Uterus (tissue), 4 donors: ENCODE data around the gene PSEN1. TPM values are rescaled to one million over a fixed set of nuclear protein-coding genes. Genes with fewer than 3 reads are reported as not detected.

Experiments
- DNase-seq, 2 donors: peaks; one replicate each; pipeline ENCODE4 v3.0.0-alpha.2; 2019 to 2020
- H3K27ac ChIP-seq, 2 donors: fragments of 200-600 bp; sonication (generic); 1 replicate in 1 of 2; 2 replicates in 1 of 2; pipeline ENCODE4 v1.5.1; 2016 to 2018
- H3K27me3 ChIP-seq, 2 donors: fragments of 200-600 bp; sonication (generic); one replicate each; pipeline ENCODE4 v1.5.1; 2018 to 2019; ENCODE audit warnings: control low read depth in 1 of 2
- H3K36me3 ChIP-seq, 2 donors: fragments of 200-600 bp; sonication (generic); one replicate each; pipeline ENCODE4 v1.5.1; 2019; ENCODE audit warnings: control low read depth in 1 of 2
- H3K4me1 ChIP-seq, 2 donors: fragments of 200-600 bp; sonication (generic); one replicate each; pipeline ENCODE4 v1.5.1; 2018 to 2019; ENCODE audit warnings: control low read depth in 1 of 2
- H3K4me3 ChIP-seq, 2 donors: fragments of 200-600 bp; sonication (generic); 1 replicate in 1 of 2; 2 replicates in 1 of 2; pipeline ENCODE4 v1.5.1; 2018 to 2019; ENCODE audit warnings: mild to moderate bottlenecking in 1 of 2
- H3K9me3 ChIP-seq, 2 donors: fragments of 200-600 bp; sonication (generic); one replicate each; pipeline ENCODE4 v1.5.1; 2019; ENCODE audit warnings: control low read depth in 1 of 2
- POLR2A ChIP-seq, 2 donors: fragments of 450-650 bp; IDR thresholded peaks; one replicate each; pipeline ENCODE4 v1.6.1; 2016; ENCODE audit warnings: antibody characterized with exemption in 2 of 2, mild to moderate bottlenecking in 1 of 2, moderate library complexity in 1 of 2
- intact Hi-C: fragments of 100-400 bp; cut with DNase I; formaldehyde crosslinking; loops from one replicate; pipeline ENCODE4 v1.15.1; 2023; ENCODE audit warnings: low total_unique reads
- total RNA-seq, 4 donors: library from RNA; depleted of rRNA in 3 of 4; stranded (reverse); fragments of >200 nt in 3 of 4; gene quantifications; one replicate each; pipeline versions ENCODE4 v1.1.0 to v1.2.4, GENCODE V29; 2014 to 2023
- TF ChIP-seq, protein P1 (sequence below), 4 experiments: fragments of 200-600 bp in 2 of 4; fragments of 450-650 bp in 2 of 4; sonication (generic) in 2 of 4; IDR thresholded peaks; one replicate each; pipeline ENCODE4 v1.5.1; 2016 to 2019; ENCODE audit warnings: antibody characterized with exemption in 4 of 4, mild to moderate bottlenecking in 2 of 4, moderate library complexity in 1 of 4
- donor health status: DM: yes; HTN: yes; CAD: no.

Gene PSEN1
- total RNA-seq, 4 donors from 2014 or later, result 38.8 to 129 (median 67.8) TPM

GRCh38 chr14:73255693-73256225 lies 119.5 kb downstream of the PSEN1 start:
- intact Hi-C loops, result no loop called here
- H3K9me3 ChIP-seq, result no peaks in the 10 kb centered on the region
- H3K27me3 ChIP-seq, result no peaks in the 10 kb centered on the region
- TF ChIP-seq POLR2A (IDR thresholded peaks at IDR 0.05), result no peak
- TF ChIP-seq, protein P1, sequence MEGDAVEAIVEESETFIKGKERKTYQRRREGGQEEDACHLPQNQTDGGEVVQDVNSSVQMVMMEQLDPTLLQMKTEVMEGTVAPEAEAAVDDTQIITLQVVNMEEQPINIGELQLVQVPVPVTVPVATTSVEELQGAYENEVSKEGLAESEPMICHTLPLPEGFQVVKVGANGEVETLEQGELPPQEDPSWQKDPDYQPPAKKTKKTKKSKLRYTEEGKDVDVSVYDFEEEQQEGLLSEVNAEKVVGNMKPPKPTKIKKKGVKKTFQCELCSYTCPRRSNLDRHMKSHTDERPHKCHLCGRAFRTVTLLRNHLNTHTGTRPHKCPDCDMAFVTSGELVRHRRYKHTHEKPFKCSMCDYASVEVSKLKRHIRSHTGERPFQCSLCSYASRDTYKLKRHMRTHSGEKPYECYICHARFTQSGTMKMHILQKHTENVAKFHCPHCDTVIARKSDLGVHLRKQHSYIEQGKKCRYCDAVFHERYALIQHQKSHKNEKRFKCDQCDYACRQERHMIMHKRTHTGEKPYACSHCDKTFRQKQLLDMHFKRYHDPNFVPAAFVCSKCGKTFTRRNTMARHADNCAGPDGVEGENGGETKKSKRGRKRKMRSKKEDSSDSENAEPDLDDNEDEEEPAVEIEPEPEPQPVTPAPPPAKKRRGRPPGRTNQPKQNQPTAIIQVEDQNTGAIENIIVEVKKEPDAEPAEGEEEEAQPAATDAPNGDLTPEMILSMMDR (IDR thresholded peaks at IDR 0.05), result no peak
- H3K4me3 ChIP-seq, result no peak overlapping the region
- no peaks in the 10 kb centered on the region for H3K4me1 ChIP-seq
- DNase-seq, result no peak
- H3K27ac ChIP-seq, result no peak overlapping the region
- no peaks in the 10 kb centered on the region for H3K36me3 ChIP-seq

DNA sequence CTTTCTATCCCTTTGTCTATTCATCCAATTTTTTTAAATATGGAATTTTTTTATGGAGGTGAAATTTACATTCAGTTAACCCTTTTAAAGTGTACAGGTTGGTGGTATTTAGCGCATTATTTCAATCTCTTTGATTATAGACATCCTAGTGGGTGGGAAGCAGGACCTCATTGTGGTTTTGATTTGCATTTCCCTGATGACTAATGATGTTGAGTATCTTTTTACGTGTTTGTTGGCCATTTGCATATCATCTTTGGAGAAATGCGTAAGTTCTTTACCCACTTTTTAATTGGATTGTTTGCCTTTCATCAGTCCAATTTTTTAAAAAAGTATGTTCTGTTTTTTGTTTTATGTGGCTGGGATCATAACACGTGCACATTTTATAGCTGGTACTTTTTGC lies 121.8 kb downstream of the PSEN1 start:
- TF ChIP-seq, protein P1 (IDR thresholded peaks at IDR 0.05), result no peak
- no peak for TF ChIP-seq POLR2A (IDR thresholded peaks at IDR 0.05)
- no peaks in the 10 kb centered on the region for H3K9me3 ChIP-seq
- no peaks in the 10 kb centered on the region for H3K27me3 ChIP-seq
- intact Hi-C loops, result no loop called here
- H3K36me3 ChIP-seq, result no peaks in the 10 kb centered on the region
- DNase-seq, result no peak
- H3K4me1 ChIP-seq, result no peaks in the 10 kb centered on the region
- H3K4me3 ChIP-seq, result no peak overlapping the region
- no peak overlapping the region for H3K27ac ChIP-seq

GRCh38 chr14:73258845-73259611 lies 122.7 kb downstream of the PSEN1 start:
- H3K27ac ChIP-seq, result no peak overlapping the region
- no peaks in the 10 kb centered on the region for H3K4me1 ChIP-seq
- H3K36me3 ChIP-seq, result no peaks in the 10 kb centered on the region
- no peak for DNase-seq
- no peak for TF ChIP-seq POLR2A (IDR thresholded peaks at IDR 0.05)
- TF ChIP-seq, protein P1 (IDR thresholded peaks at IDR 0.05), result no peak
- H3K9me3 ChIP-seq, result no peaks in the 10 kb centered on the region
- intact Hi-C loops, result no loop called here
- no peaks in the 10 kb centered on the region for H3K27me3 ChIP-seq
- no peak overlapping the region for H3K4me3 ChIP-seq

- intact Hi-C loops, result no loop called here
- TF ChIP-seq, protein P1 (IDR thresholded peaks at IDR 0.05), result no peak
- no peak for TF ChIP-seq POLR2A (IDR thresholded peaks at IDR 0.05)
- DNase-seq, result no peak
- Histone ChIP-seq H3K9me3 (no peaks in the 10 kb centered on the region), H3K4me3 (no peak overlapping the region), H3K36me3 (no peaks in the 10 kb centered on the region), H3K27me3 (no peaks in the 10 kb centered on the region), H3K4me1 (no peaks in the 10 kb centered on the region), H3K27ac (no peak overlapping the region)
Observed at GRCh38 chr14:73259837-73260236, 123.5 kb downstream of the PSEN1 start.

- Histone ChIP-seq H3K27ac (no peak overlapping the region), H3K36me3 (no peaks in the 10 kb centered on the region), H3K27me3 (no peaks in the 10 kb centered on the region), H3K4me1 (no peaks in the 10 kb centered on the region), H3K4me3 (no peak overlapping the region), H3K9me3 (no peaks in the 10 kb centered on the region)
- TF ChIP-seq, protein P1 (IDR thresholded peaks at IDR 0.05), result no peak
- TF ChIP-seq POLR2A (IDR thresholded peaks at IDR 0.05), result no peak
- intact Hi-C loops, result no loop called here
- no peak for DNase-seq
Observed at GRCh38 chr14:73260574-73260973, 124.3 kb downstream of the PSEN1 start.
